Retina (tissue), 1 donor: ENCODE results near the gene PIR.
A peak's percentile ranks its signal among the peaks of the same experiment; 100 is the strongest.

Experiments
- DNase-seq: peaks from one replicate; pipeline ENCODE4 v3.0.0-alpha.2; 2016

The PIR gene

GRCh38 chrX:15493118-15493962 lies at the start of gene PIR:
PIR (minus strand) TSS chrX:15493333; CDS start chrX:15491257, 2,076 bp downstream.
- DNase-seq, result peak; percentile 87

GRCh38 chrX:15530318-15530717 lies 37.2 kb upstream of the PIR start:
- DNase-seq, result no peak

- DNase-seq, result no peak
Measured at GRCh38 chrX:15529165-15529564, 36.0 kb upstream of the PIR start.

DNA sequence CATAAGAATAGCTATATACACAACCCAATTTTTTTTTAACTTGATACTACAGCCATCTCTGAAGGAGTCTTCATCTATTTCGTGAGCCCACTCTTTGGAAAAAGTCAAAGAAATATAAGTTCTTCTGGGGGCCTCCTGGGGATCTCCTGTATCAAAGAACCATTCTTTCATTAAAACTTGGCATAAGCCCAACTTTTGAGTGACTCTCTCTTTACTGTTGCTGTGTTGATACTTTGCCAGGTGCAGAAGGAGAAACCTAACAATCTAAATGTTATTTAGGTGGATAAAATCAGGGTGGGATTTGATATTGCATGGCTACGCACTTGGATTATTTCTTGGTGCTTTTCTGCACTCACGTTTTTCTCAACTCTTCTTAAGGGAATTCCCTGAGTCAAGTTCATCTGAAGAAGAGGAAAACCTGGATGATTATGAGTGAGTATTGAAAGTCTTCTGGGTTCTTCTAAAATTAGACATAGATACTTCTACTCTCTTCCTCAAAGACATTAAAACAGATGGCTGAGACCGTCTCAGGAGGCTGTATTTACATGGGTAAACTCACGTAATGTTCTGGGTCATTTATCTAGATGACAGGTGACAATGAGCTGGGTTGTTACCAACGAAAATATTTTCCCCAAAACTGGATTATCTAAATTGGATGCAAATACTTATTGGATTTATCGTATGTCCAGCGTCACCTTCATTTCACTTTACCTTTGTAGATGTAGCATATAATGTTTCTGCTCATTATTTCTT lies 32.7 kb upstream of the PIR start:
- DNase-seq, result no peak

- DNase-seq, result no peak
Measured at GRCh38 chrX:15524417-15524816, 31.3 kb upstream of the PIR start.

DNA sequence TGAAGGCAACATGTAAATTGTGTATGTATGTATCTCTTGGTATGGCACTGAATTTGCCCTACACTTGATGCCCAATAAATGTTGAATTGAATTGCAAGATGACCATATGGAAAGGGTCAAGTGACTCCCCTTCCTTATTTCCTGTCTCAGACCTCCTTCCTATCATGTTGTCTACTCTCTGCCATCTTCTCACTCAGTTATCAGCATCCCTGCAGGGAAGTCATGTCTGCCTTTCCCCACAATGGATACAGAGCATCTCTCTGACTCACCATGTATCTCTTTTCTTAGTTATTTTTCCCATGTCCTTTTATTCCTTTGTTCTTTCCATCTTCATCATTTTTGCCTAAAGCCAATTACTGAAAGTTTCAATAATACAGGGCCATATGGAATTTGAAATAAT lies 30.0 kb upstream of the PIR start:
- DNase-seq, result no peak

- DNase-seq, result no peak
Measured at GRCh38 chrX:15522464-15522863, 29.3 kb upstream of the PIR start.

DNA sequence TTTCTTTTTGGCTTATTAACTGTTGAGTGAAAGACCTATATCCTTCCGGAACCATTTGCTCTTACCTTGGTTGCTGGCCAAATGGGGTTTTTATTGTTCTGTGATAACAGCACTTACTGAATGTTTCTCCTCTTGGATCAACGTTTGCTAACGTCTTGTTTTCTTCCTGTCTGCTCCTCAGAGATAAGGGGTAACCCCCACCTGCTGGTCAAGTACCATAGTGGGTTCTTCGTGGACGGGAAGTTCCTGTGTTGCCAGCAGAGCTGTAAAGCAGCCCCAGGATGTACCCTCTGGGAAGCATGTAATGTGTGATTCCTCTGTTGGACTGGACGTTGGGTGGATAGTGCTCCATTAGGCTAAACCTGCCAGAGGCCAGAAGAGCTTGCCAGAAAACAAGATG lies 22.8 kb upstream of the PIR start:
- no peak for DNase-seq

DNA sequence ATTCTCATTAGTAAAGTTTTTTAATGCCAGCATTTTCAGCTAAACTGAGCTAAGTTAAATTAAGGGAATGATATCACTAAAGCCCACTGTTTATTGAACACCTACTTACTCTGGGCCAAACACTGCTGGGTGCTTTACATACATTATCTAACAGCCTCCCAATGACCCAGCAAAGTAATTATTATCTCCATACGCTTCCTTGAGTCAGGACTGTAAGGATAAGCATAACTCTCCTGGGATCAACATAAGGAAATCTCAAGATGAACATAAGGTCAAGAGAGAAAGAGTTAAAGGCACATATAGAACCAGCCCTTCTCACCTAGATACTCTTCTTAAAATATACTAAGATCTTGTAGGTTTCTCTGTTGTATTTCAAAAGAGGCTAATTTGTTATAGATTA lies 21.1 kb upstream of the PIR start:
- DNase-seq, result no peak

GRCh38 chrX:15512401-15512965 lies 19.4 kb upstream of the PIR start:
- no peak for DNase-seq

DNA sequence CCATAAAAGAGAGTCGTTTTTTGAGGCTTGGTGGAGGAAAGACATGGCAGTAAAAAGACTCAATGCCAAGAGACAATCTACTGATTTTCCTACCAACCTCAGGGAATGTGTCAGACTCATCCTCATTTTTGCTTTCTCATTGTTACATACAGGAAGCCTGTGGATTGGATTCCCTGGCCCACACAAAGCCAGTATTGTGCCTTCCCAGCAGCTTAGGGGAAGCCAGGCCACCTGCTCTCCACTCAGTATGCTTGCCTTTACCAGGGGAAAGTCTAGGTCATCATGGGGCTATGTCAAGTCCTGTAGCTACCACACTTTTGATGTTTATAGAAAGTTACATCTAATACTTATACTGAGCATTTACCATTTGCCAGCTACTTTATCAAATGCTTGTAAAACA lies 18.4 kb upstream of the PIR start:
- no peak for DNase-seq

GRCh38 chrX:15509845-15510244 lies 16.7 kb upstream of the PIR start:
- no peak for DNase-seq

DNA sequence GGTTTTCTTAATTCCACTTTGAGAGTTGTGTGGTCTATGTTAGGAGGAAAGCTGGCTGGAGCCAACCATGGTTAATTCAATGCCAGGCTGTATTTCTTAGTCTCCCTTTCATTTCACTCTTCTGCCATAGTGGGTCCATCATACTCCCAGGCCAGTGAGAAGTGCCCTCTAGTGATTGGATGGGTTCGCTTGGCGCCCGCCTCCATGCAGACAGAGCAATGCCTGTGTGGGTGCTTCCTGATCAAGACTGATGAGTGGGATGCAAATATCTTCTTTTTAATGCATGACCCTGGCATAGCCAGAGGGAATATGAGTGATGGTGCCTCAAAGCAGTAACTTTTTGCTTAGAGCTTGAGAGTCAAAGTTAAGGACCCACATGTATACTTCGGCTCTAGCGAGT lies 13.9 kb upstream of the PIR start:
- no peak for DNase-seq

GRCh38 chrX:15505101-15505500 lies 12.0 kb upstream of the PIR start:
- DNase-seq, result no peak

DNA sequence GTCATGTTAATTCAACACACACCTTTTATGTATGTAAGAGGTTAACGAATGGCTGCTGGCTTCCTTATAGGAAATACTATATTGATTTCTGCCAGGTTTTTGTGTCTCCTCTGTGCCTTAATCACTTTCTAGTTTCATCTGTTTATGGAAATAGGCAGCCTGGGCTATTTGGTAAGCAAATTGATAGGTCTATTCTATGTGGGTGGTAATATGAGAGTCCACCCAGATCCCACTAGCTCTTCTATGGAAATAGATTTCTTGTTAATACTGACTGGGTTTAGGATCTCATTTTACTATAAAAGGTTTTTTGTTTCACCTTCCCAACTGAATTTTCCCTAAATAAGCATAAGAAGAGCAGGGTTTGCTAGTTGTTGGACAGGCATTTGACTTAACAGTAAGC lies 11.5 kb upstream of the PIR start:
- no peak for DNase-seq

- no peak for DNase-seq
Measured at GRCh38 chrX:15501506-15501905, 8.4 kb upstream of the PIR start.

DNA sequence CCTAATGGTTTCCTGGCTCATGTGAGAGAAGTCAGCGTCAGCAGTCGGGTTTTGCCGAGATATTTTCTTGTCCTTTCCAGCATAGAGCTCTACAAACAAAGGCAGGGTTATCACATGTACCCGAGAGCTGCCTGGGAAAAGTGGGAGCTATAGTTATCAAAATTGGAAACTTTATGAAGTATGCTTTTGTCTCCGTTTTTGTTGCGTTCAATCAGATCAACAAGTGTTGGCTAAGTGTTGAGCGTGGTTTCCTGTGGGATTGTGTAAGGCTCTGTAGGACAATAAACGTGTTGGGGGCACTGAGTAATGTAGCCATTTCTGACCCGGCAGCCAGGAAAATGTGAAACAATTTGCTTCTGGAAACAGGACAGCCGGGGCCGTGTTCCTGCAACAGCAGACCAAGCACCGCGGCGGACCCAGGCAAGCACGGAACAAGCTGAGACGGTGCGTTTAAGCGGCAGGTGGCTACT lies 7.4 kb upstream of the PIR start, which contains the start of gene BMX:
BMX (plus strand) TSS at position 311 of the 470 bp plus-strand sequence. CDS start 7,547 bp downstream, outside the sequence.
- DNase-seq, result no peak

GRCh38 chrX:15499976-15500375 lies 6.8 kb upstream of the PIR start:
- DNase-seq, result no peak

GRCh38 chrX:15498741-15499140 lies 5.6 kb upstream of the PIR start:
- no peak for DNase-seq

- DNase-seq, result peak; percentile 38
Measured at GRCh38 chrX:15497865-15498264, 4.7 kb upstream of the PIR start.

- no peak for DNase-seq
Measured at GRCh38 chrX:15496824-15497223, 3.7 kb upstream of the PIR start.

DNA sequence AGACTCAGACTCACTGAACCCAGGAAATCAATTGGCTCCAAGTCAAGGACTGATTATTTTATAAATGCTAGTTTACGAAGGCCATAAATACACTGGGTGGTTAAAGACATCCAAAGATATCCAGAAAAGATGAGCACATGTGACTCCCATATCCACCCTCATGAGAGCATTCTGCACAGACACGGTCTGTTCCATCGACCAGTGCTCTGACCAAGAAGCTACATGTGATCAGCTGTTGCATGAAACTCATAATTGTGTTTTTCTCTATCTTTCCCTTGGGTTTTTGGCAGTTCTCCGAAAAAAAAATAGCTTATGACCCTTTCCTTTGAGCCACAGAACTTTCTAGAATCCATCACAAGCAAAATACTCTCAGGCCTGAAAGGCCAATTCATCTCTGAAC lies 2.7 kb upstream of the PIR start:
- DNase-seq, result no peak

DNA sequence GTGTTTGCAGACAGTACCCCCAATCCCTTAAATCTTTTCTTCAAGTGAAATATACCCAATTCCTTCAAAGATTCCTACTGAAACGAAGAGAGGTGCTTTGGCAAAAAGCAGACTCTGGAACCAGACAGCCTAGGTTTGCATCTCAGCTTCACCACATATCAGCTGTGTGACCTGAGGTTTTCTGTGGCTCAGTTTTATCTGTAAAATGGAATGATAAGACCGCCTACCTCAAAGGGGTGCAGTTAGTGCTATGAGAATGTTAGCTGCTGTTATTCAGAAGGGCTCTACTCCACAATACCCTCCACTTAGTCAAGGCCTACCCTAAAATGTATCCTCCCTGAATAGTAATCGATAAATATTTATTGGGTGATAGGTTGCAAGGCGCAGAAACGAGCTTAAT lies 664 bp downstream of the PIR start:
- no peak for DNase-seq

DNA sequence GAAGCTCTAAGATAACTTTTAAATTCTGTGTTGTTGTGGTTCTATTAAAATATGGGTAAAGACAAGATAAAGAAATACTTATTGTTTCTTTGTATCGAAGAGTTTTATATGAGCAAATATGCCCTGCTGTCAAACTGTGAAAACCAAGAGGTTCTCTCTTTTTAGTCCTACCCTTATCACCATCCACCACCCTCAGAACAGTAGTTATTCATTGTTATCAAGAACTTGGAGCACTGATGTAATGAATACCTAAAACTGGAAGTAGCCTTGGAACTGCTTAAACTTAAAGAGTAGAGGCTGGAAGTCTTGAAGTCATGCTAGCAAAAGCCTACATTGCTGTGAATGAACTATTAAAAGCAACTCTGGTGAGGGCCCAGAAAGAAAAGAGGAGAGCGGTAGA lies 9.2 kb downstream of the PIR start:
- no peak for DNase-seq
